ENCODE data around the gene SPAG17. TPM values are rescaled to one million over a fixed set of nuclear protein-coding genes. Genes with fewer than 3 reads are reported as not detected.

SPAG17 gene
- total and polyA plus RNA-seq, 2 experiments from 2014 or later = 1.0 to 1.1 TPM

DNA sequence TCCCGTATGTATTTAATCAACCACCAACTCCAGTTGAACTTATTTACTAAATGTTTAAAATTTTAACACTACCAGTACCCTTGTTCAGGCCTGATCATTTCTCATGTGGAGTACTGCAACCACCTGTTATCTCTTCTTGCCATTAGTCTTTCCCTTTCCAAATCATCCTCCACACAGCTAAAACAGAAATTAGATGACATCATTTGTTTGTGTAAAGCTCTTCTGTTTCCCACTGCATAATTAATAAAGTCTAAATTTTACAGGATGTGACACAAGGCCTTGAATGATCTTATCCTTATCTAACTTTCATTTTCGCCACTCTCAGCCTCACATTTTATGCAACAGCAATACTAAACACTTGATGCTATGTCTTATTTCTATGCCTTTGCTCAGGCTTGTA, 280.0 kb downstream of the SPAG17 start (continued):
- TF ChIP-seq, protein P1, sequence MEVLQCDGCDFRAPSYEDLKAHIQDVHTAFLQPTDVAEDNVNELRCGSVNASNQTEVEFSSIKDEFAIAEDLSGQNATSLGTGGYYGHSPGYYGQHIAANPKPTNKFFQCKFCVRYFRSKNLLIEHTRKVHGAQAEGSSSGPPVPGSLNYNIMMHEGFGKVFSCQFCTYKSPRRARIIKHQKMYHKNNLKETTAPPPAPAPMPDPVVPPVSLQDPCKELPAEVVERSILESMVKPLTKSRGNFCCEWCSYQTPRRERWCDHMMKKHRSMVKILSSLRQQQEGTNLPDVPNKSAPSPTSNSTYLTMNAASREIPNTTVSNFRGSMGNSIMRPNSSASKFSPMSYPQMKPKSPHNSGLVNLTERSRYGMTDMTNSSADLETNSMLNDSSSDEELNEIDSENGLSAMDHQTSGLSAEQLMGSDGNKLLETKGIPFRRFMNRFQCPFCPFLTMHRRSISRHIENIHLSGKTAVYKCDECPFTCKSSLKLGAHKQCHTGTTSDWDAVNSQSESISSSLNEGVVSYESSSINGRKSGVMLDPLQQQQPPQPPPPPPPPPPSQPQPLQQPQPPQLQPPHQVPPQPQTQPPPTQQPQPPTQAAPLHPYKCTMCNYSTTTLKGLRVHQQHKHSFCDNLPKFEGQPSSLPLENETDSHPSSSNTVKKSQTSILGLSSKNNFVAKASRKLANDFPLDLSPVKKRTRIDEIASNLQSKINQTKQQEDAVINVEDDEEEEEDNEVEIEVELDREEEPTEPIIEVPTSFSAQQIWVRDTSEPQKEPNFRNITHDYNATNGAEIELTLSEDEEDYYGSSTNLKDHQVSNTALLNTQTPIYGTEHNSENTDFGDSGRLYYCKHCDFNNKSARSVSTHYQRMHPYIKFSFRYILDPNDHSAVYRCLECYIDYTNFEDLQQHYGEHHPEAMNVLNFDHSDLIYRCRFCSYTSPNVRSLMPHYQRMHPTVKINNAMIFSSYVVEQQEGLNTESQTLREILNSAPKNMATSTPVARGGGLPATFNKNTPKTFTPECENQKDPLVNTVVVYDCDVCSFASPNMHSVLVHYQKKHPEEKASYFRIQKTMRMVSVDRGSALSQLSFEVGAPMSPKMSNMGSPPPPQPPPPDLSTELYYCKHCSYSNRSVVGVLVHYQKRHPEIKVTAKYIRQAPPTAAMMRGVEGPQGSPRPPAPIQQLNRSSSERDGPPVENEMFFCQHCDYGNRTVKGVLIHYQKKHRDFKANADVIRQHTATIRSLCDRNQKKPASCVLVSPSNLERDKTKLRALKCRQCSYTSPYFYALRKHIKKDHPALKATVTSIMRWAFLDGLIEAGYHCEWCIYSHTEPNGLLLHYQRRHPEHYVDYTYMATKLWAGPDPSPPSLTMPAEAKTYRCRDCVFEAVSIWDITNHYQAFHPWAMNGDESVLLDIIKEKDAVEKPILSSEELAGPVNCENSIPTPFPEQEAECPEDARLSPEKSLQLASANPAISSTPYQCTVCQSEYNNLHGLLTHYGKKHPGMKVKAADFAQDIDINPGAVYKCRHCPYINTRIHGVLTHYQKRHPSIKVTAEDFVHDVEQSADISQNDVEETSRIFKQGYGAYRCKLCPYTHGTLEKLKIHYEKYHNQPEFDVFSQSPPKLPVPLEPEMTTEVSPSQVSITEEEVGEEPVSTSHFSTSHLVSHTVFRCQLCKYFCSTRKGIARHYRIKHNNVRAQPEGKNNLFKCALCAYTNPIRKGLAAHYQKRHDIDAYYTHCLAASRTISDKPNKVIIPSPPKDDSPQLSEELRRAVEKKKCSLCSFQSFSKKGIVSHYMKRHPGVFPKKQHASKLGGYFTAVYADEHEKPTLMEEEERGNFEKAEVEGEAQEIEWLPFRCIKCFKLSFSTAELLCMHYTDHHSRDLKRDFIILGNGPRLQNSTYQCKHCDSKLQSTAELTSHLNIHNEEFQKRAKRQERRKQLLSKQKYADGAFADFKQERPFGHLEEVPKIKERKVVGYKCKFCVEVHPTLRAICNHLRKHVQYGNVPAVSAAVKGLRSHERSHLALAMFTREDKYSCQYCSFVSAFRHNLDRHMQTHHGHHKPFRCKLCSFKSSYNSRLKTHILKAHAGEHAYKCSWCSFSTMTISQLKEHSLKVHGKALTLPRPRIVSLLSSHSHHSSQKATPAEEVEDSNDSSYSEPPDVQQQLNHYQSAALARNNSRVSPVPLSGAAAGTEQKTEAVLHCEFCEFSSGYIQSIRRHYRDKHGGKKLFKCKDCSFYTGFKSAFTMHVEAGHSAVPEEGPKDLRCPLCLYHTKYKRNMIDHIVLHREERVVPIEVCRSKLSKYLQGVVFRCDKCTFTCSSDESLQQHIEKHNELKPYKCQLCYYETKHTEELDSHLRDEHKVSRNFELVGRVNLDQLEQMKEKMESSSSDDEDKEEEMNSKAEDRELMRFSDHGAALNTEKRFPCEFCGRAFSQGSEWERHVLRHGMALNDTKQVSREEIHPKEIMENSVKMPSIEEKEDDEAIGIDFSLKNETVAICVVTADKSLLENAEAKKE (CRISPR knock-in tag; IDR thresholded peaks at IDR 0.05) = no peak
- TF ChIP-seq EZH2phosphoT487 (IDR thresholded peaks at IDR 0.05; ENCODE audit: unreplicated experiment) = no peak
- TF ChIP-seq NANOG (IDR thresholded peaks at IDR 0.05; ENCODE audit: borderline replicate concordance) = no peak

DNA sequence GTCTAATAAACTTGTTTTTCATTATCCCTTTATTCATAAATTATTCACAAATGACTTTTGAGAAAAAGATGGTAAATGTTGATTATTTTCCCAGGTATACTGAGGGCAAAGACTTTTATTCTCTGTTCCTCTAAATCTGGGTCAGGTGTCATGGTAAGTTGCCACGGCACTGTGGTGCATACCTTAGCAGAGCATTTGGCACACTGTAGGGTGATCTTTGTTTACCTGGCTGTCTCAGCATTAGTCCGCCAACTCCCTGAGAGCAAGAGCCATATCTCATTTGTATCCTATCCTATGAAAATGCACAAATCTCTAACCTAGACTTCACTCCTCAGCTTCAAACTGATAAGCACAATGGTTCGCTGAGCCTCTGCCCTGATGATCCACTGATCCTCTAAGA, 280.5 kb downstream of the SPAG17 start:
- TF ChIP-seq EZH2 (IDR thresholded peaks at IDR 0.05; ENCODE audit: low read depth, unreplicated experiment) = no peak
- TF ChIP-seq NANOG (IDR thresholded peaks at IDR 0.05; ENCODE audit: borderline replicate concordance) = no peak
- TF ChIP-seq EZH2phosphoT487 (IDR thresholded peaks at IDR 0.05; ENCODE audit: unreplicated experiment) = no peak
- TF ChIP-seq, protein P2, sequence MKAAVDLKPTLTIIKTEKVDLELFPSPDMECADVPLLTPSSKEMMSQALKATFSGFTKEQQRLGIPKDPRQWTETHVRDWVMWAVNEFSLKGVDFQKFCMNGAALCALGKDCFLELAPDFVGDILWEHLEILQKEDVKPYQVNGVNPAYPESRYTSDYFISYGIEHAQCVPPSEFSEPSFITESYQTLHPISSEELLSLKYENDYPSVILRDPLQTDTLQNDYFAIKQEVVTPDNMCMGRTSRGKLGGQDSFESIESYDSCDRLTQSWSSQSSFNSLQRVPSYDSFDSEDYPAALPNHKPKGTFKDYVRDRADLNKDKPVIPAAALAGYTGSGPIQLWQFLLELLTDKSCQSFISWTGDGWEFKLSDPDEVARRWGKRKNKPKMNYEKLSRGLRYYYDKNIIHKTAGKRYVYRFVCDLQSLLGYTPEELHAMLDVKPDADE (IDR thresholded peaks at IDR 0.05) = no peak
- TF ChIP-seq ZNF114 (CRISPR knock-in tag; IDR thresholded peaks at IDR 0.05) = no peak
- TF ChIP-seq, protein P3, sequence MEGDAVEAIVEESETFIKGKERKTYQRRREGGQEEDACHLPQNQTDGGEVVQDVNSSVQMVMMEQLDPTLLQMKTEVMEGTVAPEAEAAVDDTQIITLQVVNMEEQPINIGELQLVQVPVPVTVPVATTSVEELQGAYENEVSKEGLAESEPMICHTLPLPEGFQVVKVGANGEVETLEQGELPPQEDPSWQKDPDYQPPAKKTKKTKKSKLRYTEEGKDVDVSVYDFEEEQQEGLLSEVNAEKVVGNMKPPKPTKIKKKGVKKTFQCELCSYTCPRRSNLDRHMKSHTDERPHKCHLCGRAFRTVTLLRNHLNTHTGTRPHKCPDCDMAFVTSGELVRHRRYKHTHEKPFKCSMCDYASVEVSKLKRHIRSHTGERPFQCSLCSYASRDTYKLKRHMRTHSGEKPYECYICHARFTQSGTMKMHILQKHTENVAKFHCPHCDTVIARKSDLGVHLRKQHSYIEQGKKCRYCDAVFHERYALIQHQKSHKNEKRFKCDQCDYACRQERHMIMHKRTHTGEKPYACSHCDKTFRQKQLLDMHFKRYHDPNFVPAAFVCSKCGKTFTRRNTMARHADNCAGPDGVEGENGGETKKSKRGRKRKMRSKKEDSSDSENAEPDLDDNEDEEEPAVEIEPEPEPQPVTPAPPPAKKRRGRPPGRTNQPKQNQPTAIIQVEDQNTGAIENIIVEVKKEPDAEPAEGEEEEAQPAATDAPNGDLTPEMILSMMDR (conservative IDR thresholded peaks at IDR 0.05; ENCODE audit: low read depth in 2 of 2) = no peak
- no peak for TF ChIP-seq CREB1 (CRISPR knock-in tag; IDR thresholded peaks at IDR 0.05; ENCODE audit: low read depth)
- no peak for TF ChIP-seq STAT1 (IDR thresholded peaks at IDR 0.05; ENCODE audit: unreplicated experiment)
- TF ChIP-seq, protein P4, sequence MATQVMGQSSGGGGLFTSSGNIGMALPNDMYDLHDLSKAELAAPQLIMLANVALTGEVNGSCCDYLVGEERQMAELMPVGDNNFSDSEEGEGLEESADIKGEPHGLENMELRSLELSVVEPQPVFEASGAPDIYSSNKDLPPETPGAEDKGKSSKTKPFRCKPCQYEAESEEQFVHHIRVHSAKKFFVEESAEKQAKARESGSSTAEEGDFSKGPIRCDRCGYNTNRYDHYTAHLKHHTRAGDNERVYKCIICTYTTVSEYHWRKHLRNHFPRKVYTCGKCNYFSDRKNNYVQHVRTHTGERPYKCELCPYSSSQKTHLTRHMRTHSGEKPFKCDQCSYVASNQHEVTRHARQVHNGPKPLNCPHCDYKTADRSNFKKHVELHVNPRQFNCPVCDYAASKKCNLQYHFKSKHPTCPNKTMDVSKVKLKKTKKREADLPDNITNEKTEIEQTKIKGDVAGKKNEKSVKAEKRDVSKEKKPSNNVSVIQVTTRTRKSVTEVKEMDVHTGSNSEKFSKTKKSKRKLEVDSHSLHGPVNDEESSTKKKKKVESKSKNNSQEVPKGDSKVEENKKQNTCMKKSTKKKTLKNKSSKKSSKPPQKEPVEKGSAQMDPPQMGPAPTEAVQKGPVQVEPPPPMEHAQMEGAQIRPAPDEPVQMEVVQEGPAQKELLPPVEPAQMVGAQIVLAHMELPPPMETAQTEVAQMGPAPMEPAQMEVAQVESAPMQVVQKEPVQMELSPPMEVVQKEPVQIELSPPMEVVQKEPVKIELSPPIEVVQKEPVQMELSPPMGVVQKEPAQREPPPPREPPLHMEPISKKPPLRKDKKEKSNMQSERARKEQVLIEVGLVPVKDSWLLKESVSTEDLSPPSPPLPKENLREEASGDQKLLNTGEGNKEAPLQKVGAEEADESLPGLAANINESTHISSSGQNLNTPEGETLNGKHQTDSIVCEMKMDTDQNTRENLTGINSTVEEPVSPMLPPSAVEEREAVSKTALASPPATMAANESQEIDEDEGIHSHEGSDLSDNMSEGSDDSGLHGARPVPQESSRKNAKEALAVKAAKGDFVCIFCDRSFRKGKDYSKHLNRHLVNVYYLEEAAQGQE (IDR thresholded peaks at IDR 0.05; ENCODE audit: unreplicated experiment) = no peak
- no peak for TF ChIP-seq JUNB (IDR thresholded peaks at IDR 0.05; ENCODE audit: unreplicated experiment)
- peaks cover 20% of the 10 kb centered on the region; the same call in 1 of the 2 replicates for H3K36me3 ChIP-seq (ENCODE audit: insufficient read depth)

More for the DNA sequence above, 280.5 kb downstream of the SPAG17 start:
- no peaks in the 10 kb centered on the region for H3K9me2 ChIP-seq (ENCODE audit: insufficient read depth)
- no peak overlapping the region for H3K4me3 Mint-ChIP-seq
- no peaks in the 10 kb centered on the region for H3K79me2 ChIP-seq (replicated peaks; ENCODE audit: insufficient read depth)
- H3K27ac ChIP-seq (ENCODE audit: low read depth) = no peak overlapping the region
- no peak overlapping the region for H3K4me2 ChIP-seq
- no peak overlapping the region for H3K4me3 ChIP-seq
- no peaks in the 10 kb centered on the region for H3F3A ChIP-seq (replicated peaks; ENCODE audit: low read depth)
- no peak for DNase-seq (ENCODE audit: low spot score)
- no peaks in the 10 kb centered on the region; the same call in 1 of the 2 replicates for H4K20me1 ChIP-seq (replicated peaks; ENCODE audit: insufficient read depth)
- H3K4me1 ChIP-seq (ENCODE audit: insufficient read depth) = no peaks in the 10 kb centered on the region
- H2AFZ ChIP-seq = no peak overlapping the region
- no peaks in the 10 kb centered on the region for H3K27me3 Mint-ChIP-seq (ENCODE audit: insufficient read depth, low read depth, poor library complexity)
- no peaks in the 10 kb centered on the region for H3K4me1 Mint-ChIP-seq
- H3K27ac Mint-ChIP-seq = no peak overlapping the region
- no peaks in the 10 kb centered on the region for H3K27me3 ChIP-seq (ENCODE audit: insufficient read depth)
- ATAC-seq = no peak
- peaks cover 15% of the 10 kb centered on the region; the same call in 2 of the 3 replicates for H3K36me3 Mint-ChIP-seq (ENCODE audit: low read depth)
- no peaks in the 10 kb centered on the region for H3K9me3 Mint-ChIP-seq
